Stomach (tissue), 4 donors: ENCODE measurements around the gene ACTN4.

Source experiments
- CTCF ChIP-seq, 7 experiments: fragments of 450-650 bp in 4 of 7; fragments of 200-600 bp in 3 of 7; sonication (generic) in 3 of 7; IDR thresholded peaks; one replicate each; pipeline ENCODE4 v1.5.1; 2016 to 2019; ENCODE audit warnings: antibody characterized with exemption in 7 of 7, control low read depth in 2 of 7, mild to moderate bottlenecking in 1 of 7
- EP300 ChIP-seq: sonication (generic); formaldehyde crosslinking; IDR thresholded peaks from one replicate; pipeline ENCODE4 v1.6.1; 2017; ENCODE audit warnings: antibody characterized with exemption
- POLR2A ChIP-seq, 4 donors: fragments of 450-650 bp; IDR thresholded peaks; one replicate each; pipeline ENCODE4 v1.6.1; 2016; ENCODE audit warnings: antibody characterized with exemption in 4 of 4, control low read depth in 2 of 4, mild to moderate bottlenecking in 1 of 4, moderate library complexity in 1 of 4

- no peak for TF ChIP-seq CTCF (IDR thresholded peaks at IDR 0.05)
- TF ChIP-seq EP300, result no peak
- TF ChIP-seq POLR2A (IDR thresholded peaks at IDR 0.05), result no peak
These were observed 29.6 kb downstream of the ACTN4 start for GRCh38 chr19:38676878-38677646.
